GM19438 (cell line): ENCODE results near the gene DOCK11.
"Not testable (repeated sequence)": the region's sequence is repeated elsewhere in the genome, so short reads cannot be mapped to it uniquely, and the experiment has no call there.

Source experiments
- ATAC-seq: cut with Tn5 transposase; IDR thresholded peaks from one replicate; pipeline ENCODE4 v1.9.1; 2021; ENCODE audit warnings: low read depth; ENCODE audit not compliant: unreplicated experiment

DOCK11 gene

DNA sequence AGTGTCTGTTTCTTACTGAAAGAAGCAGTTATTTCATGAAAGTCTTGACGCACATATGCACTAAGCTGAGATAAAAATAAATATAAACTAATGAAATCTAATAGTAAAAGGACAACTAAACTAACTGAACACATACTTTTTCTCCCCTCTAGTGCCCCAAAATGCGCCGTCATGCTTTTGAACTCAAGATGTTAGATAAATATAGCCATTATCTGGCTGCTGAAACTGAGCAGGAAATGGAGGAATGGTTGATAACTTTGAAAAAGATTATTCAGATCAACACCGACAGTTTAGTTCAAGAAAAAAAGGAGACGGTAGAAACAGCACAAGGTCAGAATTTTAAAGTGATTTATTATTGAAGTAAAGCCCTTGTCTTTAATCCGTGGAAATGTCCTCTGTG, 70.2 kb downstream of the DOCK11 start:
- no peak for ATAC-seq

GRCh38 chrX:118566359-118566758, 70.7 kb downstream of the DOCK11 start:
- ATAC-seq = no peak

- no peak for ATAC-seq
Measured at GRCh38 chrX:118569676-118570075, 74.1 kb downstream of the DOCK11 start.

DNA sequence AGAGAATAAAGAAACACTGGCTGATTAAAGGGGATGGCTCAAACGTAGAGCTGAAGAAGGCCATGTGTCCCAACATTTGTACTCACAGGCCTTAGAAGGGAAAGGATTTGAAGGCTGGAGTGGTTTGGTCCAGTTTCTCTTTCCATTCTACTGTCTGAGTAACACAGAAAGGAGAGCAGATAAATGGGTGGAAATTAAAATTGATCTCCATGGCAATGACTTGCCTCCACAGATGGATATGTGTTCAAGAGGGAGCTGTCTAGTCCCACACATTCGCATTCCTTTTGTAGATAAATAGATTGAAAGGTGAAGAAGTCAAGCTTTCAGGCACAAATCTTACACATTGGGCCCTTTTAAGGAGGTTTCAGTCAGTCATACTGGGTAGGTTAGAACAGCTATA, 74.6 kb downstream of the DOCK11 start:
- ATAC-seq = no peak

GRCh38 chrX:118571836-118572235, 76.2 kb downstream of the DOCK11 start:
- no peak for ATAC-seq

GRCh38 chrX:118574666-118575065, 79.1 kb downstream of the DOCK11 start:
- ATAC-seq = no peak

DNA sequence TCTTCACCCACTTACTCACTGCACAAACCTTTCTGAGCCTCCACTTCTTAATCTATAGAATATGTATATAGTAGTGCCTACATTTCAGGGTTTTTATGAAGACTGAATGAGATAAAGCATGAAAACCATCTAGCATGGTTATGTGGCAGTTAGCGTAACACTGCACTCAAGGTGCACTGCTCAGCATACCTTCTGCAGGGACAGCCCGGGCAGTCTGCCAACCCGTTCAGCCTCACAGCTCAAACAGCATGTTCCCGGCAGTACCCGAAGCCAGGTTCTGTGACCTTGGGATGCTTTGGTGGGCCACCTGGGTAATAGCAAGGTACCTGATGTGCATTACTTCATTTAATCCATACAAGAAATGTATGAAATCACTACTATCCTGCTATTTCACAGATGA, 81.4 kb downstream of the DOCK11 start:
- no peak for ATAC-seq

DNA sequence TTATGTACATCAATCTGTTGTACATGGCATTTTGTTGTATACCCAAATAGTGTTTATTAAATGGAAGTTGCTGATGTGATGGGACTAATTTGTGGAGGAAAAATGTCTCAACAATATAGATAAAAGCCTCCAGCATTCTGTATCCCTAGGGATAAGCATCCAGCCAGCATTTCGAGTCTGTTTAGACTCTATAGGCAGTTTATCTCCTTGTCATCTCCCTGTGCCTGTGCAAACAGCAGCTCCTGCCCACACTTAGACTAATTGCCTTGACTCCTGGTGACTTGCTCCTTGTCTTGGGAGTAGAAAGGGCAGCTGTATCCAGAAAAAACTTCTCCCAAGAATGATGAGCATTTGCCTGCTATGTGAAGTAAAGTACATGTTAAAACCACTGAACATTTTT, 83.8 kb downstream of the DOCK11 start:
- ATAC-seq = no peak

GRCh38 chrX:118582926-118583325, 87.3 kb downstream of the DOCK11 start:
- ATAC-seq = not testable (repeated sequence)

DNA sequence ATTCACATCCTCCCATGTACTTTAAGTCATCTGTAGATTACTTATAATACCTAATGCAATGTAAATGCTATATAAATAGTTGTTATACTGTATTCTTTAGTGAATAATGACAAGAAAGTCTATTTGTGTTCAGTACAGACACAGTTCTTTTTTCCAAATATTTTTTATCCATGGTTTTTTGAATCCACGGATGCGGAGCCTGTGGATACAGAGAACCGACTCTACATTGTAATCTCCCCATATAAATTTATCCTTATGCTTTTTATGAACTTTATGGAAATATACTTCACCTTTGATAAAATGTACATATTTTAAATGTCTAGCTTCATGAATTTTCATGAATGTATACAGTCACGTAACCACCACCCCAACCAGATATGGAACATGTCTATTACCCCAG, 88.2 kb downstream of the DOCK11 start:
- ATAC-seq = no peak

GRCh38 chrX:118585296-118585695, 89.7 kb downstream of the DOCK11 start:
- no peak for ATAC-seq

- not testable (repeated sequence) for ATAC-seq
Measured at GRCh38 chrX:118586206-118586605, 90.6 kb downstream of the DOCK11 start.

DNA sequence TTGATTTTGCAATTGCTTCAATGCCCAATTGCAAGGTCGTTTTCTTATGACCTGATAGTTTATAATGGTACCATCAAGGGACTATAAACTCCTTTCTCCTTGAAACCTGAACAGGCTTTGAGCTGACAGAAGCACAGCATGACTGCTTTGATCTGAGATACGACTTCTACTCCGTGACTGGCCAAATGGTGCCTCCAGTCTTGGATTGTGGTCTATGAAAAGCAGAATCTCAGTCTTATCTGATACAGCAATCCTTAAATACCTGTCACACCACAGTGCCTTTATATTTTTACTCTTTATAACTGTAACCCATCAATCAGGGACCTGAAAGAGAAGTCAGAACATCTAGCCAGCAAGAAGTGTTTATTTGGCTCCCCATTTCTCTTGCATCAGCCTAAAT, 93.1 kb downstream of the DOCK11 start:
- ATAC-seq = no peak

- no peak for ATAC-seq
Measured at GRCh38 chrX:118589227-118589626, 93.6 kb downstream of the DOCK11 start.

GRCh38 chrX:118593407-118593806, 97.8 kb downstream of the DOCK11 start:
- no peak for ATAC-seq

DNA sequence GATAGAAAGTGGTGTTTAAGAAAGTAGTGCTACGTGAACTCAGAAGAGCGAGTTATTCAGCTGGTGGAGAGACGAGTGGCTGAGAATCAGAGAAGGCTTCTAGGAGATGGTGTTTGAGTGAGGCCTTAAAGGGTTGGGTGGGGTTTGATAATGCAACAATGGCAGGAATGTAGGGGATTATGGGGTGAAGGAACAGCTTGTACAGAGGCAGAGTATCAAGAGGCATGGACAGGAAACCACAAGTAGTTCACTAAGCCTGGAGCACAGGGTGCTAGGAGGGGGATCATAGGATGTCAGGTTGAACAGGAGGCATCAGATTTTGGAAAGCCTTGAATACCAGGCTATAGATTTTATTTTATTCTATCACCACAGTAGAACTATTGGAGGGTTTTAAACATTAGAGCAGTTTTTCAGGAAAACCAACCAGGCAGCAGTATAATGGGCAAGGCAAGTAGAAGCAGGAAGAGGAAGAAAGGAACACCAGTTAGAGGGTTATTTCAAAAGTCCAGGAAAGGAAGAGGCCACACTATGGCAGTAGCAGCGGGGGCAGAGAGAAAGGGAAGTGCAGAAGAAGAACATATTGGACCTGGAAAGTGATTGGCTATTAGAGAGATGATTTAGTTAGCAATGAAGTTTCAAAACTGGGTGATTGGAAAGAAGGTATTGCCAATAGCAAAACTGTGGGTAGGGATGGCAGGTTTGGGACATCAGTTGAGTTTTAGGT, 99.2 kb downstream of the DOCK11 start:
- ATAC-seq = no peak

- ATAC-seq = no peak
Measured at GRCh38 chrX:118595501-118596042, 100.0 kb downstream of the DOCK11 start.

- no peak for ATAC-seq
Measured at GRCh38 chrX:118596390-118596789, 100.8 kb downstream of the DOCK11 start.

GRCh38 chrX:118603981-118604380, 108.4 kb downstream of the DOCK11 start:
- ATAC-seq = no peak

GRCh38 chrX:118612290-118612689, 116.7 kb downstream of the DOCK11 start:
- no peak for ATAC-seq

DNA sequence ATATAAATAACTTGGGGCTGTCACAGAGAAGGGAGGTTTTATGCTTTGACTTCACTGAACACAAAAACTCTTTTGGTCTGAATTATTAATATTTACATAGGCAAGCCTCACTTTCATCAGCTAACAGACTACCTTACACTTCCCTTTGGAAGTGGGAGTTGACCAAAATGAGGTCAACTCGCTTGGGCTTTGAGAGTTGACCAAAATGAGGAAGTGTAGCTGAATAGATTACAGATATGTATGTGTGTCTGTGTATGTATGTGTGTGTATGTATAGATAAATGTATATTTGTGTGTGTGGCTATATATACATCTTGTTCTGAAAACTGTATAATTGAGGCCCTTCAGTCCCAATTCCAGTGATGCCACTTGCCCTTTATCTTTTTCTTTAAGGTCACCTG, 118.5 kb downstream of the DOCK11 start:
- ATAC-seq = no peak

GRCh38 chrX:118615141-118615540, 119.5 kb downstream of the DOCK11 start:
- no peak for ATAC-seq
